Stimulated activated naive CD8-positive, alpha-beta T cell treated with anti-CD3 and anti-CD28 coated beads, Interleukin-15, amount 100 ng/mL, for 72 hours (primary cell): ENCODE measurements around the gene CARD14.

Experiments
- ATAC-seq: fragments of 150-1000 bp; cut with Tn5 transposase; 2 replicates; pipeline ENCODE4 v1.10.0; 2021; ENCODE audit warnings: mild to moderate bottlenecking, moderate library complexity
- DNase-seq, 2 donors: peaks; one replicate each; pipeline ENCODE4 v3.0.0; 2021 to 2022
- H3K27ac Mint-ChIP-seq, 2 donors: one replicate each; pipeline ENCODE4 v1.8.0; 2022; ENCODE audit warnings: mild to moderate bottlenecking in 2 of 2, mixed read lengths in 2 of 2, moderate library complexity in 2 of 2
- H3K27me3 Mint-ChIP-seq: one replicate; pipeline ENCODE4 v1.8.0; 2022; ENCODE audit warnings: mixed read lengths
- H3K4me1 Mint-ChIP-seq: one replicate; pipeline ENCODE4 v1.8.0; 2022; ENCODE audit warnings: mild to moderate bottlenecking, mixed read lengths
- H3K4me3 Mint-ChIP-seq, 2 donors: one replicate each; pipeline ENCODE4 v1.8.0; 2022; ENCODE audit warnings: mild to moderate bottlenecking in 2 of 2, mixed read lengths in 2 of 2, moderate library complexity in 1 of 2
- H3K9me3 Mint-ChIP-seq, 2 donors: one replicate each; pipeline ENCODE4 v1.8.0; 2022; ENCODE audit warnings: mixed read lengths in 2 of 2

CARD14 gene

DNA sequence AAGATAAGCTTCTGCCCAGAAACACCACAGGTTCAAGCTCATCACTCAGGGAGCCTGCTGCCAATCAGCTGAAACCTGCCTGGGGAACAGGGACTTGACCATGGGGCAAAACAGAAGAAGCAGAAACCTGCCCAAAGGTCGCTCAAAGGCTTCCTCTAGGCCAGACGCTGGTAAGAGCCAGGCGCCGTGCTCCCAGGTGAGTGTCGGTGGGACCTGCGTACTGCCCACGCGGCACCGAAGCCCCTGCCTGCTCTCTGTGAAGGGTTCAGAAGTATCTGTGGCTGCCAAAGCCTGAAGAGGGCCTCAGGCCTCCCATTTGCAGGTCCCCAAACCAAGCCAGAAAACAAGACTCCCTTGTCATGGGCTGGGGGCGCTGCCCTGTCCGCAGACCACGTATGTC, 39.9 kb downstream of the CARD14 start:
- no peak for ATAC-seq
- peaks cover 6% of the 10 kb centered on the region for H3K4me1 Mint-ChIP-seq
- H3K27ac Mint-ChIP-seq: no peak overlapping the region
- no peak for DNase-seq
- no peaks in the 10 kb centered on the region for H3K9me3 Mint-ChIP-seq
- no peak overlapping the region for H3K4me3 Mint-ChIP-seq
- no peaks in the 10 kb centered on the region for H3K27me3 Mint-ChIP-seq

- Mint-ChIP-seq H3K4me3 (no peak overlapping the region), H3K9me3 (no peaks in the 10 kb centered on the region), H3K27me3 (no peaks in the 10 kb centered on the region), H3K27ac (no peak overlapping the region), H3K4me1 (peaks cover 6% of the 10 kb centered on the region)
- DNase-seq (no peak), ATAC-seq (no peak)
Measured at GRCh38 chr17:80210348-80211108, 40.7 kb downstream of the CARD14 start.

GRCh38 chr17:80212109-80212508, 42.3 kb downstream of the CARD14 start:
- H3K27ac Mint-ChIP-seq: no peak overlapping the region
- no peak overlapping the region for H3K4me3 Mint-ChIP-seq
- H3K27me3 Mint-ChIP-seq: no peaks in the 10 kb centered on the region
- no peak for ATAC-seq
- H3K4me1 Mint-ChIP-seq: peaks cover 6% of the 10 kb centered on the region
- no peaks in the 10 kb centered on the region for H3K9me3 Mint-ChIP-seq
- DNase-seq: no peak

DNA sequence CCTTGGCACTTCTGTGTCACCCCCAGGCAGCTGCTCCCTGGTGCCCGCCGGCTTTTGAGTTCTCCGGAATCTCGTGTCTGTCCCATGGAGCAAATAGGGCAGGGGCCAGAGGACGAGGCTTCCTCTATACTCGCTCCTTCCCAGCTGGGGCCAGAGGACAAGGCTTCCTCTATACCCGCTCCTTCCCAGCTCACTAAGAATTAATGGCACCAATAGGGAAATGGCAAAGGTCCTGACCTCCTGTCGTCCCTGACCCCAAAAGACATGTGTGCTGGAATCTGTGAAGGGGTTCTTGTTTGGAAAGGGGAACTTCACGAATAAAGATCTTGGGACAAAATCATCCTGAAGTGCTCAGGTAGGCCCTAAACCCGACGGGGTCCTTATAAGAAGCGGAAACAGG, 42.7 kb downstream of the CARD14 start:
- H3K27ac Mint-ChIP-seq: no peak overlapping the region
- no peak overlapping the region for H3K4me3 Mint-ChIP-seq
- DNase-seq: no peak
- H3K4me1 Mint-ChIP-seq: peaks cover 10% of the 10 kb centered on the region
- no peak for ATAC-seq
- no peaks in the 10 kb centered on the region for H3K9me3 Mint-ChIP-seq
- no peaks in the 10 kb centered on the region for H3K27me3 Mint-ChIP-seq

- Mint-ChIP-seq H3K9me3 (no peaks in the 10 kb centered on the region), H3K27me3 (no peaks in the 10 kb centered on the region), H3K27ac (peak overlapping the region in 1 of 2 donors; percentile 33), H3K4me1 (peaks cover 13% of the 10 kb centered on the region), H3K4me3 (no peak overlapping the region)
- DNase-seq (no peak), ATAC-seq (no peak)
Measured at GRCh38 chr17:80212962-80213642, 43.3 kb downstream of the CARD14 start.

GRCh38 chr17:80213643-80213975, 43.8 kb downstream of the CARD14 start:
- H3K4me1 Mint-ChIP-seq: peaks cover 17% of the 10 kb centered on the region
- ATAC-seq: peak; percentile 16
- H3K9me3 Mint-ChIP-seq: no peaks in the 10 kb centered on the region
- H3K27ac Mint-ChIP-seq: no peak overlapping the region
- no peak overlapping the region for H3K4me3 Mint-ChIP-seq
- no peak for DNase-seq
- no peaks in the 10 kb centered on the region for H3K27me3 Mint-ChIP-seq

DNA sequence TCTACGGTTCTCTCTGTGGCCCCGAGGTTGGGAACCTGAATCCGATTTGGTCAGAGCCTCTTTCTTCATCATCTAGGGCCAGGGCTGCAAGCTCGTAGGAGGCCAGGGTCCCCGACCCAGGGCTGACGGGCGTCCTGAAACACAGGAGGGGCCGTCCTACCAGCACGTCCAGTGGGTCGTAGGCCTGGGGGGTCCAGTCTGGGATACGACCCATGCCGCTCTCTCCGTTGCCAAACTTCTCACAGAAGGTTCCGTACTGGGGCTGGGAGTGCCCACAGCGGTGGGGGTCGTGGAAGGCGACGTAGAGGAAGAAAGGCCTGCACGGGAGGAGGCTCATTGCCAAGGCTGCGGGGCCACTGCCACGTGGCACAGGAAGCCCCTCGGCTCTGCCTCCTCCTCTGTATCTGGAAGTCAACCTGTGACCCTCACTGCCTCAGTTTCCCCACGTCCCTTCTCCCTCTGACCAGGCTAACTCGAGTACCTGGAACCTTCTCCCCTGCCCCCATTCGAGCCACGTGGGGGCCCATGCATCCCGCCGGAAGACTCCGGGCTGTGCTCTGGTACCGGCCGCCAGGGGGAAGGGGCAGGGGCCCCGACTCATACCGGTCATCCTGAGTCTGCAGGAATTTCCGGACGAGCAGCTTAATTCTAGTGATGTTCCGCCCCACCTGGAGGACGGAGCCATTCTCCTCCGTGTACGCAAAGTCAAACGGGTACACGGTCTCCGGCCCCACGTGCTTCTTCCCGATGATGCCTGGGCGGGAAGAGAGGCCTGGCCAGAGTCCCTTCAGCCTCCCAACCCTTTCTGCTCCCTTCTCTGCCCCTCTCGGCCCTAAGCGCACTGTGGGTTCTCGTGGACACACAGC, 44.4 kb downstream of the CARD14 start:
- ATAC-seq (peak; percentile 12), DNase-seq (no peak)
- H3K27me3 Mint-ChIP-seq: no peaks in the 10 kb centered on the region
- H3K4me3 Mint-ChIP-seq: no peak overlapping the region
- H3K27ac Mint-ChIP-seq: no peak overlapping the region
- peaks cover 23% of the 10 kb centered on the region for H3K4me1 Mint-ChIP-seq
- H3K9me3 Mint-ChIP-seq: no peaks in the 10 kb centered on the region

GRCh38 chr17:80214878-80215210, 45.0 kb downstream of the CARD14 start:
- ATAC-seq (no peak), DNase-seq (no peak)
- Mint-ChIP-seq H3K4me1 (peaks cover 29% of the 10 kb centered on the region), H3K9me3 (no peaks in the 10 kb centered on the region), H3K4me3 (no peak overlapping the region), H3K27me3 (no peaks in the 10 kb centered on the region), H3K27ac (no peak overlapping the region)

DNA sequence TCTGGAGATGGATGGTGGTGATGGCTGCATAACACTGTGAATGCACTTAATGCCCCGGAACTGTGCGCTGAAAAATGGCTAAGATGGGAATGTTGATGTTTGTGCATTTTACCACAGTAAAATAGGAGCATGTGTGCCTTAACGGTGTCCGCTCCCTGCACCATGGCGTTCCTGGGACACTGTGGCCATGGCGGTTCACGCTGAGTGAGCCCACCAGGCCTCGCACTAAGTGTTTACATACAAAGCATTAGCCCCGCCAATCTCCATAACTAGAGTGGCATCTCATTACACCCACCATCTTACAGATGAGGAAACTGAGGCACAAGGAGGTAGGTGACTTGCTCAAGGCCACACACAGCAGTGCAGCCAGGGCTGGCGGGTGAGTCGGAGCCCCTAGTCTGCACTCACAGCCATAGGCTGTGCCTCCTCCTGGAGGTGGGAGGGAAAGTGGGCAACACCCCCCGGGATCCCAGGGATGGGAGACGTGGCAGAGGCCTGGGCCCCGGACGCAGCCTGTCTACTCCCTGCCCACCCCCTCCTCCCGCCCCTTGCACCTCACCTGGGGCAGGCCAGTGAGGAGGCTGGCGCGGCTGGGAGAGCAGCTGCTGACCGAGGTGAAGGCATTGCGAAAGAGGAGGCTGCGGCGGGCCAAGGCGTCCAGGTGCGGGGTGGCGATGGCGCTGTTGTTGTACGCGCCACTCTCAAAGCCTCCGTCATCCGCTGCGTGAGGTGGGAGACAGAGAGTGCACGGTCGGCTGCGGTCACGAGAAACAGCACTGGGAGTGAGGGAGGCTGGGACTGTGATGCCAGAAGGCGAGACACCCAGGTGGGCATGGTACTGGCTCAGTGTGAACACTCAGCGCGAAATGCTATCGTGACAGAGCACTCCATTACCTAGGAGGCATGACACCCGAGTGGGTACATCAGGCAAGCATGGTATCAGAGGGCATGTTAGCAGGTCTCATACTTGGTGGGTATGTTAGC, 46.9 kb downstream of the CARD14 start:
- H3K4me3 Mint-ChIP-seq: no peak overlapping the region
- ATAC-seq: no peak
- no peaks in the 10 kb centered on the region for H3K27me3 Mint-ChIP-seq
- DNase-seq: no peak
- peaks cover 36% of the 10 kb centered on the region for H3K4me1 Mint-ChIP-seq
- no peak overlapping the region for H3K27ac Mint-ChIP-seq
- H3K9me3 Mint-ChIP-seq: no peaks in the 10 kb centered on the region

GRCh38 chr17:80217703-80218362, 48.0 kb downstream of the CARD14 start:
- ATAC-seq: no peak
- Mint-ChIP-seq H3K9me3 (no peaks in the 10 kb centered on the region), H3K4me1 (peaks cover 37% of the 10 kb centered on the region), H3K27me3 (no peaks in the 10 kb centered on the region), H3K4me3 (no peak overlapping the region), H3K27ac (no peak overlapping the region)
- DNase-seq: no peak

DNA sequence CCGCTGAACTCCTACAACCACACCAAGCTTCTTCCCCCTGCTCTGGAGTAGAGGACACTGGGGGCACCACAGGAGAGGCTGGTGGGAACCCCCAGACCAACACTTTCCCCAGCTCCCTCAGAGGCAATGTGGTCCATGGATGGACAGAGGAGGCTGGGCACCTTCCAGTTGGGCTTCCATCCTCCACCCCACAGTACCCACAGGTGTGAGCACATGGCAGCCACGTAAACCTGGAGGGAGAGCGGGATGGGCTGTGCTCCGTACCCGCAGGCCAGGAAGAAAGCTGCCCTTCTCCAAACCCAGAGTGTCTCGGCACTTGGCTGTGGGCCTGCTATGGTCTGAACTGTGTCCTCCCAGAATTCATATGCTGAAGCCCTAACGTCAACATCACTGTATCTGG, 48.6 kb downstream of the CARD14 start:
- Mint-ChIP-seq H3K9me3 (no peaks in the 10 kb centered on the region), H3K4me1 (peaks cover 39% of the 10 kb centered on the region), H3K27me3 (no peaks in the 10 kb centered on the region), H3K4me3 (peak overlapping the region; percentile 96), H3K27ac (no peak overlapping the region)
- no peak for ATAC-seq
- no peak for DNase-seq

GRCh38 chr17:80219013-80219762, 49.4 kb downstream of the CARD14 start:
- Mint-ChIP-seq H3K4me1 (peaks cover 41% of the 10 kb centered on the region), H3K9me3 (no peaks in the 10 kb centered on the region), H3K4me3 (peak overlapping the region; percentile 96), H3K27me3 (no peaks in the 10 kb centered on the region), H3K27ac (peak overlapping the region; percentile 97)
- ATAC-seq (peak; percentile 93), DNase-seq (peak; percentile 91 to 95)

GRCh38 chr17:80219763-80220053, 49.9 kb downstream of the CARD14 start:
- no peak for DNase-seq
- H3K4me1 Mint-ChIP-seq: peaks cover 43% of the 10 kb centered on the region
- no peaks in the 10 kb centered on the region for H3K9me3 Mint-ChIP-seq
- peak; percentile 54 for ATAC-seq
- no peaks in the 10 kb centered on the region for H3K27me3 Mint-ChIP-seq
- peak overlapping the region; percentile 97 for H3K27ac Mint-ChIP-seq
- peak overlapping the region; percentile 96 for H3K4me3 Mint-ChIP-seq

- H3K27me3 Mint-ChIP-seq: no peaks in the 10 kb centered on the region
Measured at GRCh38 chr17:80220054-80220735, 50.4 kb downstream of the CARD14 start, which contains the start of the genes SGSH and SLC26A11. Gene SGSH (minus strand): TSS chr17:80220333. CDS start chr17:80220313, 20 bp downstream. Gene SLC26A11 (plus strand): TSS chr17:80220427. CDS start chr17:80221561, 1,134 bp downstream.

More at GRCh38 chr17:80220054-80220735, 50.4 kb downstream of the CARD14 start, which contains the start of the genes SGSH and SLC26A11:
- Mint-ChIP-seq H3K4me1 (peaks cover 43% of the 10 kb centered on the region), H3K9me3 (no peaks in the 10 kb centered on the region), H3K27ac (peak within 1 kb of the TSS; percentile 97), H3K4me3 (peak within 1 kb of the TSS; percentile 96)
- DNase-seq: peak; percentile 55 to 65
- ATAC-seq: peak; percentile 61
